H9 (cell line): Measurements from ENCODE around the gene LYZL2. TPM values are rescaled to one million over a fixed set of nuclear protein-coding genes. Genes with fewer than 3 reads are reported as not detected.

ENCODE experiments used
- DNase-seq: peaks from one replicate; pipeline ENCODE4 v3.0.0-alpha.2; 2017
- H2AFZ ChIP-seq: one replicate; pipeline ENCODE4 v1.6.1; 2013; ENCODE audit warnings: mild to moderate bottlenecking, low read length, control low read depth, moderate library complexity
- H2AK5ac ChIP-seq: 2 replicates; pipeline ENCODE4 v1.6.1; 2013; ENCODE audit warnings: low read length, control low read depth, mixed read lengths; ENCODE audit not compliant: insufficient read length
- H2BK120ac ChIP-seq: one replicate; pipeline ENCODE4 v1.6.1; 2013; ENCODE audit warnings: low read depth, mild to moderate bottlenecking, low read length, control low read depth, inconsistent platforms; ENCODE audit not compliant: poor library complexity, severe bottlenecking
- H2BK12ac ChIP-seq: 2 replicates; pipeline ENCODE4 v1.6.1; 2013; ENCODE audit warnings: low read length, control low read depth, mixed read lengths, low read depth; ENCODE audit not compliant: insufficient read length
- H2BK15ac ChIP-seq: 2 replicates; pipeline ENCODE4 v1.6.1; 2013; ENCODE audit warnings: low read depth, low read length, control low read depth
- H2BK20ac ChIP-seq: one replicate; pipeline ENCODE4 v1.6.1; 2013; ENCODE audit warnings: low read depth, mild to moderate bottlenecking, low read length, control low read depth, inconsistent platforms; ENCODE audit not compliant: poor library complexity, severe bottlenecking
- H2BK5ac ChIP-seq: 2 replicates; pipeline ENCODE4 v1.6.1; 2013; ENCODE audit warnings: low read length, control low read depth, mixed read lengths; ENCODE audit not compliant: insufficient read length
- H3K14ac ChIP-seq: 2 replicates; pipeline ENCODE4 v1.6.1; 2013; ENCODE audit warnings: low read length, control low read depth; ENCODE audit not compliant: insufficient read depth
- H3K18ac ChIP-seq: 2 replicates; pipeline ENCODE4 v1.6.1; 2013; ENCODE audit warnings: low read depth, mild to moderate bottlenecking, mixed read lengths, low read length, control low read depth; ENCODE audit not compliant: insufficient read length
- H3K23ac ChIP-seq: 2 replicates; pipeline ENCODE4 v1.6.1; 2013; ENCODE audit warnings: low read length, control low read depth, mixed read lengths, low read depth; ENCODE audit not compliant: insufficient read length
- H3K23me2 ChIP-seq: 2 replicates; pipeline ENCODE4 v1.6.1; 2013; ENCODE audit warnings: low read depth, mild to moderate bottlenecking, mixed read lengths, low read length, control low read depth; ENCODE audit not compliant: insufficient read length, poor library complexity, severe bottlenecking
- H3K27ac ChIP-seq: 2 replicates; pipeline ENCODE4 v1.5.1; 2013; ENCODE audit warnings: low read length, control low read depth, mixed read lengths, low read depth; ENCODE audit not compliant: insufficient read length
- H3K27me3 ChIP-seq: 2 replicates; pipeline ENCODE4 v1.6.1; 2013; ENCODE audit warnings: low read length, control low read depth, inconsistent platforms; ENCODE audit not compliant: insufficient read depth
- H3K4ac ChIP-seq: 2 replicates; pipeline ENCODE4 v1.6.1; 2013; ENCODE audit warnings: low read depth, mild to moderate bottlenecking, control low read depth, inconsistent platforms, low read length, moderate library complexity
- H3K4me1 ChIP-seq: 2 replicates; pipeline ENCODE4 v1.6.1; 2013; ENCODE audit warnings: low read length, control low read depth, inconsistent platforms; ENCODE audit not compliant: insufficient read depth
- H3K4me2 ChIP-seq: 2 replicates; pipeline ENCODE4 v1.6.1; 2013; ENCODE audit warnings: low read length, control low read depth, mixed read lengths; ENCODE audit not compliant: insufficient read length, insufficient read depth
- H3K56ac ChIP-seq: 2 replicates; pipeline ENCODE4 v1.6.1; 2013; ENCODE audit warnings: low read depth, mild to moderate bottlenecking, mixed read lengths, low read length, control low read depth; ENCODE audit not compliant: insufficient read length
- H3K79me1 ChIP-seq: 2 replicates; pipeline ENCODE4 v1.6.1; 2013; ENCODE audit warnings: low read depth, mild to moderate bottlenecking, moderate library complexity, low read length, control low read depth, inconsistent platforms; ENCODE audit not compliant: insufficient read depth, poor library complexity, severe bottlenecking
- H3K79me2 ChIP-seq: 2 replicates; pipeline ENCODE4 v1.6.1; 2013; ENCODE audit warnings: low read length, control low read depth, inconsistent platforms; ENCODE audit not compliant: insufficient read depth
- H3K9ac ChIP-seq: 2 replicates; pipeline ENCODE4 v1.6.1; 2013; ENCODE audit warnings: low read length, control low read depth, mixed read lengths; ENCODE audit not compliant: insufficient read length; ENCODE audit errors: extremely low read depth
- H3K9me3 ChIP-seq: one replicate; pipeline ENCODE4 v1.6.1; 2013; ENCODE audit warnings: low read depth, low read length, inconsistent platforms; ENCODE audit not compliant: control insufficient read depth
- H3T11ph ChIP-seq: one replicate; pipeline ENCODE4 v1.6.1; 2013; ENCODE audit warnings: mild to moderate bottlenecking, low read length, control low read depth, inconsistent platforms
- H4K20me1 ChIP-seq: one replicate; pipeline ENCODE4 v1.6.1; 2013; ENCODE audit not compliant: control insufficient read depth, insufficient read length, insufficient read depth
- H4K5ac ChIP-seq: 2 replicates; pipeline ENCODE4 v1.6.1; 2013; ENCODE audit warnings: low read depth, mild to moderate bottlenecking, mixed read lengths, low read length, control low read depth; ENCODE audit not compliant: insufficient read length
- H4K8ac ChIP-seq: replicated peaks from 2 replicates; pipeline ENCODE4 v1.6.1; 2013; ENCODE audit warnings: low read length, control low read depth, mixed read lengths, low read depth; ENCODE audit not compliant: insufficient read length
- H4K91ac ChIP-seq: 2 replicates; pipeline ENCODE4 v1.6.1; 2013; ENCODE audit warnings: low read depth, mild to moderate bottlenecking, moderate library complexity, mixed read lengths, low read length, control low read depth; ENCODE audit not compliant: insufficient read length
- H3K27ac Mint-ChIP-seq, 3 experiments: 2 replicates in 2 of 3; 3 replicates in 1 of 3; pipeline ENCODE4 v1.8.0; 2020 to 2021; ENCODE audit warnings: mixed read lengths in 3 of 3, mild to moderate bottlenecking in 1 of 3, moderate library complexity in 1 of 3
- H3K27me3 Mint-ChIP-seq: 2 replicates; pipeline ENCODE4 v1.8.0; 2021; ENCODE audit warnings: low read depth, mild to moderate bottlenecking, moderate library complexity, mixed read lengths
- H3K36me3 Mint-ChIP-seq, 3 experiments: 2 replicates in 2 of 3; 3 replicates in 1 of 3; pipeline ENCODE4 v1.8.0; 2020 to 2021; ENCODE audit warnings: low read depth in 3 of 3, mixed read lengths in 3 of 3; ENCODE audit not compliant: insufficient read depth in 1 of 3
- H3K4me1 Mint-ChIP-seq, 2 experiments: 2 replicates each; pipeline ENCODE4 v1.8.0; 2020; ENCODE audit warnings: mixed read lengths in 2 of 2
- H3K4me3 Mint-ChIP-seq, 2 experiments: 2 replicates in 1 of 2; 3 replicates in 1 of 2; pipeline ENCODE4 v1.8.0; 2020 to 2021; ENCODE audit warnings: mild to moderate bottlenecking in 2 of 2, mixed read lengths in 2 of 2, moderate library complexity in 1 of 2
- H3K9me3 Mint-ChIP-seq, 2 experiments: 2 replicates in 1 of 2; 3 replicates in 1 of 2; pipeline ENCODE4 v1.8.0; 2020; ENCODE audit warnings: mild to moderate bottlenecking in 2 of 2, mixed read lengths in 2 of 2, moderate library complexity in 1 of 2
- WGBS: extraction: QIAGEN DNeasy Blood & Tissue Kit; methylation state at CpG from one replicate; pipeline ENCODE4 v1.1.7; 2013; ENCODE audit warnings: missing lambda C conversion rate, low lambda C conversion rate, mixed read lengths; ENCODE audit not compliant: insufficient read length; ENCODE audit errors: extremely low coverage; 5-methylcytosine and 5-hydroxymethylcytosine counted together
- total RNA-seq: library from RNA; stranded (reverse); gene quantifications from 2 replicates; pipeline ENCODE4 v1.2.1, GENCODE V29; 2021
- TF ChIP-seq, protein P1 (sequence below): fragments of 200-600 bp; sonication (generic); conservative IDR thresholded peaks from 3 replicates; pipeline ENCODE4 v1.8.0; 2021; ENCODE audit warnings: antibody characterized with exemption, mild to moderate bottlenecking

LYZL2 gene
- total RNA-seq, 1 experiment from 2014 or later = not detected

DNA sequence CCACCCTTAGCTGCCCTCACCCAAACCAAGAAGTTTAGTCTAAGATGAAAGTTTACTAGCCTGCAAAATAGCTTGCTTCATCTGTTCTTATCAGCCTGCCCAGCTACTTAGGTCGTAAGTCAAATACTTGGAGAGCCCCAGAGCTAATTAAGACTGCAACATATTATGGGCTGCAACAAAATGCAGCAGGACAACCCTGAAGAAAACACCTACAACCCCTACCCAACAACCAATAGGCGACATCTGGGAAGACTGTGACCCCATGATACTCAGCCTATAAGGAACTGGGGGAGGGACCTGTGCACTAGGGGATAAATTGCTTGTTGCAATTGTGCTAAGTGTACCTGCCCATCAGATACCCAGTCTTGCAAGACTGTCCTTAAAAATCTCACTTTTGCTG, 64.1 kb downstream of the LYZL2 start:
- Histone ChIP-seq H3K79me2 (no peaks in the 10 kb centered on the region), H3K18ac (no peak overlapping the region), H3K4me1 (no peaks in the 10 kb centered on the region), H3K9me3 (no peaks in the 10 kb centered on the region), H2BK12ac (no peak overlapping the region), H4K8ac (no peak overlapping the region), H3K27me3 (no peaks in the 10 kb centered on the region), H3K4ac (no peak overlapping the region), H3K79me1 (no peaks in the 10 kb centered on the region), H2BK20ac (no peak overlapping the region), H2BK120ac (no peak overlapping the region), H3K4me2 (no peak overlapping the region), H3T11ph (no peak overlapping the region), H2AK5ac (no peak overlapping the region), H2BK5ac (no peak overlapping the region), H3K56ac (no peak overlapping the region), H3K9ac (no peak overlapping the region), H2AFZ (no peak overlapping the region), H4K5ac (no peak overlapping the region), H4K20me1 (no peaks in the 10 kb centered on the region), H2BK15ac (no peak overlapping the region), H4K91ac (no peak overlapping the region), H3K27ac (no peak overlapping the region), H3K23me2 (no peaks in the 10 kb centered on the region), H3K23ac (no peak overlapping the region), H3K14ac (no peak overlapping the region)
- peaks cover 0 to 4% of the 10 kb centered on the region in 2 experiments; a peak in 1 of 5 replicates for H3K9me3 Mint-ChIP-seq
- TF ChIP-seq, protein P1, sequence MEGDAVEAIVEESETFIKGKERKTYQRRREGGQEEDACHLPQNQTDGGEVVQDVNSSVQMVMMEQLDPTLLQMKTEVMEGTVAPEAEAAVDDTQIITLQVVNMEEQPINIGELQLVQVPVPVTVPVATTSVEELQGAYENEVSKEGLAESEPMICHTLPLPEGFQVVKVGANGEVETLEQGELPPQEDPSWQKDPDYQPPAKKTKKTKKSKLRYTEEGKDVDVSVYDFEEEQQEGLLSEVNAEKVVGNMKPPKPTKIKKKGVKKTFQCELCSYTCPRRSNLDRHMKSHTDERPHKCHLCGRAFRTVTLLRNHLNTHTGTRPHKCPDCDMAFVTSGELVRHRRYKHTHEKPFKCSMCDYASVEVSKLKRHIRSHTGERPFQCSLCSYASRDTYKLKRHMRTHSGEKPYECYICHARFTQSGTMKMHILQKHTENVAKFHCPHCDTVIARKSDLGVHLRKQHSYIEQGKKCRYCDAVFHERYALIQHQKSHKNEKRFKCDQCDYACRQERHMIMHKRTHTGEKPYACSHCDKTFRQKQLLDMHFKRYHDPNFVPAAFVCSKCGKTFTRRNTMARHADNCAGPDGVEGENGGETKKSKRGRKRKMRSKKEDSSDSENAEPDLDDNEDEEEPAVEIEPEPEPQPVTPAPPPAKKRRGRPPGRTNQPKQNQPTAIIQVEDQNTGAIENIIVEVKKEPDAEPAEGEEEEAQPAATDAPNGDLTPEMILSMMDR = no peak
- H3K27me3 Mint-ChIP-seq = no peaks in the 10 kb centered on the region
- H3K27ac Mint-ChIP-seq = no peak overlapping the region
- no peaks in the 10 kb centered on the region; a peak in 1 of 4 replicates for H3K4me1 Mint-ChIP-seq
- H3K36me3 Mint-ChIP-seq = no peaks in the 10 kb centered on the region
- DNase-seq = no peak
- WGBS = no CpG with 5 or more reads among the region's 2 CpGs
- H3K4me3 Mint-ChIP-seq = no peak overlapping the region
